HT-29 (cell line): ENCODE measurements around the gene ASB11. TPM values are rescaled to one million over a fixed set of nuclear protein-coding genes. Genes with fewer than 3 reads are reported as not detected.
"Not testable (repeated sequence)": the region's sequence is repeated elsewhere in the genome, so short reads cannot be mapped to it uniquely, and the experiment has no call there.

Experiments
- DNase-seq: peaks from one replicate; pipeline ENCODE4 v3.0.0-alpha.2; 2015; ENCODE audit warnings: low spot score
- total RNA-seq: library from RNA; depleted of rRNA; stranded (reverse); fragments of >200 nt; shearing (Covaris generic); gene quantifications from 2 replicates; pipeline ENCODE4 v1.2.3, GENCODE V29; 2014

Gene ASB11
- total RNA-seq, 1 experiment from 2014 or later, result not detected

DNA sequence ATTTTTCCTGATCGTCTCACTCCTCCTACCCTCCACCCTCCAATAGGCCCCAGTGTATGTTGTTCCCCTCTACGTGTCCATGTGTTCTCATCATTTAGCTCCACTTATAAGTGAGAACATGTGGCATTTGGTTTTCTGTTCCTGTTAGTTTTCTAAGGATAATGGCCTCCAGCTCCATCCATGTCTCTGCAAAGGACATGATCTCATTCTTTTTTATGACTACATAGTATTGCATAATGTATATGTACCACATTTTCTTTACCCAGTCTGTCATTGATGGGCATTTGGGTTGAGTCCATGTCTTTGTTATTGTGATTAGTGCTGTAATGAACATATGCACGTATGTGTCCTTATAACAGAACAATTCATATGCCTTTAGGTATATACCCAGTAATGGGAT lies 9.5 kb downstream of the ASB11 start:
- DNase-seq, result not testable (repeated sequence)

DNA sequence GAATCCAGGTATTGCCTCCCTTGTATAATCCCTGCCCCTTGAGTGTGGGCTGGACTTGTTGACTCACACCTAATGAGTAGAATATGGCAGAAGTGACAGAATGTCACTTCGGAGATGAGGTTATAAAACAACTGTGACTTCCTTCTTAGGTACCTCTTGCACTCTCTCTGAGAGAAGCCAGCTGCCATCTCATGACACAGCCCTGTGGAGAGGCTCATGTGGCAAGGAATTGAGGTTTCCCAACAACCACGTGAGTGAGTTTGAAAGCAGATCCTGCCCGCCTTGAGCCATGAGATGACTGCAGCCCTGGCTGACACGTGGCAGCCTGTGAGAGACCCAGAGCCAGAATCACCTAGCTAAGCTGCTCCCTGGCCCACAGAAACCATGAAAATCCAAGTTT lies 13.5 kb downstream of the ASB11 start:
- DNase-seq, result no peak

- DNase-seq, result peak; percentile 19
Measured at GRCh38 chrX:15299941-15300851, 15.2 kb downstream of the ASB11 start.

DNA sequence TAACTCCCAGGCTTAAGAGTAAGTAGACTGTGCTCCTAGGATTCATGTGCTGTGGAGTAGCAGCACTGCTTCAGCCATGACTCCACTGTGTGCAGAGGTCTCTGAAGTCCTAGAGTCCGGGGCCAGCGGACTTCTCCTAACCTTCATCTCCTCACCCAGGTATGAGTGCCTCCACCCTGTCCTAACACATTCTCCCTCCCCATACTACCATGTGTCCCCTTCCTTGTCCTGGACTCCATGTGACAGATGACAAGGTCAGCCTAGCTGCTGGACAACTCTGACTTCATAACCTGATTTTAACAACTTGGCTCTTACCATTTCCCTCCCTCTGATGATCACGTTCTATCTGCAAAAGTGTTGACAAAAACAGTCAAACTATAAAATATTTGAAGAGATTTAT lies 16.7 kb downstream of the ASB11 start:
- no peak for DNase-seq

DNA sequence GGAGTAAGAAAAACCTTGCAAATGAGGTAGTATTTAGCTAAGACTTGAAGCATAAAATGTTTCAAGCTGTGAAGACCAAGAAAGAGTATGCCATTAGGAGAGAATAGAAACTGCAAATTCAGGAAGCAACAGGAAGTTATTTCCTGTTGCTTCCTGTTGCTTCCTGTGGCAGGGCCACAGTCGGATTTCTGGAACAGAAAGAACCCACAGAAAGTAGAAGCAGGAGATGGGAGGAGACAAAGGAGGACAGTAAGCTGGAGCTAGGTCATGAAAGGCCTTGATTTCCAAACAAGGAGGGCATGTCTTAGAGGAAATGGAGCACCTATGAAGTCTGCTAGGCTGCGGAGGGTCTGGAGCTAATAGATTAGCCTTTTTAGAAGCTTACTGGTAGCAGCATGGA lies 17.2 kb downstream of the ASB11 start:
- DNase-seq, result no peak

DNA sequence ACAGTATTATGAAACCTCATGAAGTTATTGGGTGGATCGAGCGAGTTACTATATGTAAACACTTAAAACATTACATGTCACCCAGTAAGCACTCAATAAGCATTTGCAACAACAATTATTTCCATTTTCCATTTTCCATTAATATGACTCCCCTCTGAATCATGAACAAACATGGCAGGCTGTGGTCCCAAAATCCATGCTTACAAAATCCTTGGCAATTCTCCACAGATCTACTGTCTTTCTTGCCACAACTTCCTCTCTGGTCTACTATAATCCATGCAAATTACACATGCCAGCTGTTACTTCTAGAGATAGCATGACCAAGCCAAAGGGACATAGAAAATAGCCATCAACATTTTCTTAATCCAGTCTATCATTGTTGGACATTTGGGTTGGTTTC lies 22.0 kb downstream of the ASB11 start:
- no peak for DNase-seq

DNA sequence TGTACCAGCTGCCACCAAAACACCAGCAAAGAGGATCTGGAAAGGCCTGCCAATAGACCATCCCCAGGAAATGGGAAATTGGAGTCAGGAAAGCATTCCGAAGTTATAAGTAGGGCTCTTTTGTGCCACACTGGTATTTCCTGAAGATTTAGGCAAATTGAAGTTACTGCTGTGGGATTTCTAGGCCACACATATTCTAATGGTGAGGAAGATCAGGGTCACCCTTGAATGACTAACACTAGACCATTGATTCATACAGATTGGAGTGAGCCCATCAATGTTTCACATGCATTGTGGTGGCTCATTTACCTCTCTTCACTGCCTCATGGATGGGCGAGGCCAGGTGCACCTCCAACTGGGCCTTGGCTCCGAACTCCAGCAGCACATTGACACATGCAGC lies 22.6 kb downstream of the ASB11 start:
- no peak for DNase-seq

DNA sequence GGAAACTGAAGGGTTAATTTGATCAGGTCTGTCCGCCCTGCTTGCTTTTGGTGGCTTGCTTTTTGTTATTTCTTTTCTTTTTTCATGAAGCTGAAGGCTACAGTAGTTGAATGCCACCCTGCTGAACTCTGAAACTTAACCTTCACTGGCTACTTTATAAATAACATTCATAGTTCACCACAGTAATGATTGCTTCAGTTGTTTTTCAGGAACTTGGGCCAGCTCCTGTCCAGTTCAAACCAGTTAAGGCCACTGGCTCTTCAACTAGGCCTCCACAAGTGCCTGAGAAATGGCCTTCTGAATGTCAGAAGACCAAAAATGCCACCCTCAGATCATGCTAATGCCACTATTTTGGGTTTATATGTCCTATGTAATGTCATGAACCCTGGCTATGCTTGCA lies 37.8 kb downstream of the ASB11 start:
- DNase-seq, result no peak

DNA sequence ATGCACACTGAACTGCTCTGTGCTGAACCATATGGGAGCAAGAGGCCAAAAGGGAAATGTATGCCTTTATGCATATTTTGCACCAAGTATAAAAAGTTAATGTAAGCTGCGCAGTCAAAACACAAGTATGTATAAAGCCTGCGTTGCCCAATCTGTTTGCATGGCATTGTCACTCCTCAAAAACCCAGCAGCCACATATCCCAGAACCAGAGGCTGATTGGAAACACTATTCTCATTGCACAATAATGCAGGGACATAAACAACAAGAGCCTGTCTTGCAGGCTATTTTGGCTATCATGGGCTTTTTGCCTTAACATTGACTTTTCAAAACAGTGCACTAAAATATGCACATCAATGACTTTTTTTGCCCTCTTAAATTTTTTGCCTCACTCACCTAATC lies 40.5 kb downstream of the ASB11 start:
- no peak for DNase-seq

DNA sequence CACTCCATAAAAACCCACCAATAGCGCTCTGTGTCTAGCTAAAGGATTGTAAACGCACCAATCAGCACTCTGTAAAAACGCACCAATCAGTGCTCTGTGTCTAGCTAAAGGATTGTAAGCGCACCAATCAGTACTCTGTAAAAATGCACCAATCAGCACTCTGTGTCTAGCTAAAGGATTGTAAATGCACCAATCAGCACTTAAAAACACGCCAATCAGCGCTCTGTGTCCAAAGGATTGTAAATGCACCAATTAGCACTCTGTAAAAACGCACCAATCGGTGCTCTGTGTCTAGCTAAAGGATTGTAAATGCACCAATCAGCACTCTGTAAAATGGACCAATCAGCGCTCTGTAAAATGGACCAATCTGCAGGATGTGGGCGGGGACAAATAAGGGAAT lies 42.2 kb downstream of the ASB11 start:
- not testable (repeated sequence) for DNase-seq

GRCh38 chrX:15271757-15272156 lies 43.7 kb downstream of the ASB11 start:
- DNase-seq, result no peak

- peak; percentile 24 for DNase-seq
Measured at GRCh38 chrX:15269618-15270521, 45.6 kb downstream of the ASB11 start, which contains the start of gene ASB9. Gene ASB9, minus strand, starts transcription at chrX:15270083. Its CDS starts 209 bp downstream, at chrX:15269874.

GRCh38 chrX:15269120-15269519 lies 46.3 kb downstream of the ASB11 start:
- DNase-seq, result no peak

DNA sequence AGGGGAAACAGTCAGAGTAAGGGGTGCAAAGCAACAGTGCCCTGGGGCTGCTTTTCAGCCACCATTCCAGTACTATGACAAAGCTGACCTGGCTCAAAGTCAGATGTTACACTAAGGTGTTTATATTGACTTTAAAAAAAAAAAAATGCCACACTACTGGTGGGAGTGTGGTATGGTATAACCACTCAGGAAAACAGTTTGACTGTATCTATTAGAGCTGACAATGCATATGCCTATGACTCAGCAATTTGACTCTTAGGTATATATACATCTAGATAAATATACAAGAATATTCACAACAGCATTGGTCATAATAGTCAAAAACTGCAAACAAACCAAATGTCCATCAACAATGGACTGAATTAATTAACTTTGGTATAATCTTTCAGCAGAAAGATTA lies 60.6 kb downstream of the ASB11 start:
- DNase-seq, result no peak

DNA sequence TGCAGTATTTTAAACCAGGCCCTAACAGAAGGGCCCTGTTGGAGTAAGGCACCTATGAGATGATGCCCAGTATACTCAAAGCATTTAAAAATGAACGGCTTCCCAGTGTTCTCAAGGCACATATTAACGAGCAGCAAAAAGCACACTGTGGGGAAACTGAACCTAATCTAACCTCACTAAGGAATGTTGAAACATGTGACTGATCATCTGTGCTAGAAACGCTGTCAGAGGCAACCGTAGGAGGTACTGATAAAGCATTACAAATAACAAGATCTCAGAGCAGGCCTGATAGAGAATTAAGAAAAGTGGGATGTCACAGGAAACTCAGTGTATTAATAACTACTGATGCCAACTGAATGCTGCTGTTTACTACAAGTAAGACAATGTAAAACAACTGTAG lies 69.5 kb downstream of the ASB11 start:
- DNase-seq, result no peak

DNA sequence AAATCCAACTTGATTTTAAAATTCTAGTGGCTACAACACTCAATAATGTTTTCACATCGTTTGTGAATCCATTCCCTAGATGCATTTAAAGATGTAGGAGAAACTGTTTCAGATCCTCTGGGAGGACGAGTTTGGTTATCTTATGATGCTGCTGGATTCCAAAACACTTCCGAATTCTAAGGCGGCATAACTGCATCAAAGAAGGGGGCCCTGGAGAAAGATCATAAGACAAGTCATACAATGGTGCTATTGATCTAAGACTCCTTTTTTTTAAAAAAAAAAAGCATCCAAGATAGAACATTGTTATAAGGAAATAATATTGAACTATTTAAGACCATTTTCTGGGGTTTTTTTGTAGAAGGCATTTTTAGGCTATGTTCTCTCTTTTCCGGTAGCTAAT lies 71.0 kb downstream of the ASB11 start:
- no peak for DNase-seq

GRCh38 chrX:15242899-15243555 lies 72.4 kb downstream of the ASB11 start:
- peak; percentile 53 for DNase-seq

GRCh38 chrX:15241301-15241700 lies 74.1 kb downstream of the ASB11 start:
- DNase-seq, result no peak

DNA sequence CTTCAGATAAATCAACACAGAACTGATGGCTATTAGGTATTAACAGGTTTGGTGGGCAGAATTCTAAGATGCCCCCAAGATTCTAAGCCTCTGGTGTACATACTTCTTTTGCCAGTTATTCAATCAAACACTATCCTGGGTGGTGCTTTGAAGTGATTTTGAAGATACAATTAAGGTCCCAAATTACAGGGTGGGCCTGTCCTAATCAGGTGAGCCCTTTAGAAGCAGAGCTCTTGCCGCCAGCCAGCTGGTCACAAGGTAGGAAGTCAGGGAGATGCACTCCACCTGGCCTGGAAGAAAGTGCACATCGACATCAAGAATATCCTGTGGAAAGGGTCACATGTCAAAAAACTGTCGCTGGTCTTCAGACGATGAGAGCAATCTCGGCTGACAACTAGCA lies 75.0 kb downstream of the ASB11 start:
- DNase-seq, result no peak

DNA sequence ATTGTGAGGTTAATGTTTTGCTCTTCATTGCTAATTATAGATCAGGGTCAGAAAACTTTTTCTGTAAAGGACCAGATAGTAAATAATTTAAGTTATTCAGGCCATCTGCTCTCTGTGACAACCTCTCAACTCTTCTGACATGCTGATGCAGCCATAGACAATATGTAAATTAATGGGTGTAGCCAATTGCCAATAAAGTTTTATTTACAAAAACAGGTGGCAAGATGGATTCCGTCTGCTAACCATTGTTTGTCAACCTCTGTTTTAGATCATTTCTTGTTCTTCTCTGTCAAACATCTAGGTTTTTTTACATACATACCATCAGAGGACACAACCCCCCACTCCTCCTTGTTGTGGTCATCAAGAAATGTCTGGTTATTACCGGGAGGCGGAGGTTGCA lies 79.3 kb downstream of the ASB11 start:
- no peak for DNase-seq

DNA sequence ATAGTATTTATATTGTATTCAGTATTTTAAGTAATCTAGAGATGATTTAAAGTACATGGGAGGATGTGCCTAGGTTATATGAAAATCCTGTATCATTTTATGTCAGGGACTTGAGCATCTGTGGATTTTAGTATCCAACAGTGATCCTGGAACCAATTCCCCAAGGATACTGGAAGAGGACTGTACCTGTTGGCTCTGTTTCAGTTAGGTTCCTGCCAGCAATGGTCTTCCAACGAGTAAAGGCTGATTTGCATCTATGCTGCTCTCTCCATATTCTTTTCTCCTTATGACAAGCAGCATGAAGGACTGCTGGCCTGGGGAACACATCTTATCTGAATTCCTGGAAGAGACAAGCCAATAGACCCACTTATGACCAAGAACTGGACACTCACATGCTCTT lies 80.4 kb downstream of the ASB11 start:
- no peak for DNase-seq
